Neural progenitor cell (in vitro differentiated cells): ENCODE data around the gene DHDH.

Experiments used
- CTCF ChIP-seq: fragments of 200-600 bp; sonication (generic); IDR thresholded peaks from 2 replicates; pipeline ENCODE4 v1.5.1; 2017; ENCODE audit warnings: antibody characterized with exemption, mild to moderate bottlenecking
- EZH2 ChIP-seq: fragments of 200-600 bp; sonication (generic); IDR thresholded peaks from 2 replicates; pipeline ENCODE4 v1.6.1; 2017; ENCODE audit warnings: antibody characterized with exemption, mild to moderate bottlenecking, moderate library complexity
- EZH2phosphoT487 ChIP-seq: fragments of 200-600 bp; sonication (generic); IDR thresholded peaks from 2 replicates; pipeline ENCODE4 v1.6.1; 2017; ENCODE audit warnings: antibody characterized with exemption

GRCh38 chr19:48988286-48988685 lies 54.8 kb downstream of the DHDH start:
- TF ChIP-seq EZH2 (no peak), CTCF (no peak), EZH2phosphoT487 (no peak)
